ENCODE results near the gene BBS1.
"Not testable (repeated sequence)": the region's sequence is repeated elsewhere in the genome, so short reads cannot be mapped to it uniquely, and the experiment has no call there.

The BBS1 gene

GRCh38 chr11:66529069-66529468, 18.6 kb downstream of the BBS1 start:
- no peaks in the 10 kb centered on the region for H3K4me1 ChIP-seq (ENCODE audit: control insufficient read depth, insufficient read depth, low read length, unreplicated experiment)
- no peak overlapping the region for H3K4me3 ChIP-seq (ENCODE audit: low read depth, low read length)
- H3K79me2 ChIP-seq (ENCODE audit: control insufficient read depth, insufficient read depth, low read length, unreplicated experiment): no peaks in the 10 kb centered on the region
- no peaks in the 10 kb centered on the region for H3K27me3 ChIP-seq (ENCODE audit: insufficient read depth, low read length)
- H3K27ac ChIP-seq (ENCODE audit: low read depth, low read length): no peak overlapping the region
- no peak overlapping the region for H2AFZ ChIP-seq (ENCODE audit: low read length, unreplicated experiment)
- H3K36me3 ChIP-seq (ENCODE audit: insufficient read depth, low read length): no peaks in the 10 kb centered on the region; the same call in 1 of the 2 replicates

GRCh38 chr11:66529655-66530054, 19.2 kb downstream of the BBS1 start:
- no peaks in the 10 kb centered on the region; the same call in 1 of the 2 replicates for H3K36me3 ChIP-seq (ENCODE audit: insufficient read depth, low read length)
- H2AFZ ChIP-seq (ENCODE audit: low read length, unreplicated experiment): no peak overlapping the region
- H3K27me3 ChIP-seq (ENCODE audit: insufficient read depth, low read length): no peaks in the 10 kb centered on the region
- H3K4me3 ChIP-seq (ENCODE audit: low read depth, low read length): no peak overlapping the region
- no peak overlapping the region for H3K27ac ChIP-seq (ENCODE audit: low read depth, low read length)
- no peaks in the 10 kb centered on the region for H3K79me2 ChIP-seq (ENCODE audit: control insufficient read depth, insufficient read depth, low read length, unreplicated experiment)
- no peaks in the 10 kb centered on the region for H3K4me1 ChIP-seq (ENCODE audit: control insufficient read depth, insufficient read depth, low read length, unreplicated experiment)

- no peaks in the 10 kb centered on the region for H3K79me2 ChIP-seq (ENCODE audit: control insufficient read depth, insufficient read depth, low read length, unreplicated experiment)
- no peaks in the 10 kb centered on the region; the same call in 1 of the 2 replicates for H3K36me3 ChIP-seq (ENCODE audit: insufficient read depth, low read length)
- H2AFZ ChIP-seq (ENCODE audit: low read length, unreplicated experiment): no peak overlapping the region
- no peak overlapping the region for H3K27ac ChIP-seq (ENCODE audit: low read depth, low read length)
- no peaks in the 10 kb centered on the region for H3K4me1 ChIP-seq (ENCODE audit: control insufficient read depth, insufficient read depth, low read length, unreplicated experiment)
- H3K4me3 ChIP-seq (ENCODE audit: low read depth, low read length): no peak overlapping the region
- H3K27me3 ChIP-seq (ENCODE audit: insufficient read depth, low read length): no peaks in the 10 kb centered on the region
These were observed 20.7 kb downstream of the BBS1 start for GRCh38 chr11:66530927-66531709.

- H3K27me3 ChIP-seq (ENCODE audit: insufficient read depth, low read length): no peaks in the 10 kb centered on the region
- H2AFZ ChIP-seq (ENCODE audit: low read length, unreplicated experiment): no peak overlapping the region
- no peak overlapping the region for H3K27ac ChIP-seq (ENCODE audit: low read depth, low read length)
- H3K79me2 ChIP-seq (ENCODE audit: control insufficient read depth, insufficient read depth, low read length, unreplicated experiment): no peaks in the 10 kb centered on the region
- no peaks in the 10 kb centered on the region; the same call in 1 of the 2 replicates for H3K36me3 ChIP-seq (ENCODE audit: insufficient read depth, low read length)
- no peaks in the 10 kb centered on the region for H3K4me1 ChIP-seq (ENCODE audit: control insufficient read depth, insufficient read depth, low read length, unreplicated experiment)
- no peak overlapping the region for H3K4me3 ChIP-seq (ENCODE audit: low read depth, low read length)
These were observed 21.4 kb downstream of the BBS1 start for GRCh38 chr11:66531841-66532240.

- Histone ChIP-seq H2AFZ (ENCODE audit: low read length, unreplicated experiment) (no peak overlapping the region), H3K79me2 (ENCODE audit: control insufficient read depth, insufficient read depth, low read length, unreplicated experiment) (no peaks in the 10 kb centered on the region), H3K36me3 (ENCODE audit: insufficient read depth, low read length) (no peaks in the 10 kb centered on the region), H3K27me3 (ENCODE audit: insufficient read depth, low read length) (no peaks in the 10 kb centered on the region), H3K4me3 (ENCODE audit: low read depth, low read length) (no peak overlapping the region), H3K4me1 (ENCODE audit: control insufficient read depth, insufficient read depth, low read length, unreplicated experiment) (no peaks in the 10 kb centered on the region), H3K27ac (ENCODE audit: low read depth, low read length) (no peak overlapping the region)
These were observed 22.3 kb downstream of the BBS1 start for GRCh38 chr11:66532784-66533183.

GRCh38 chr11:66539170-66539869, 28.9 kb downstream of the BBS1 start:
- H3K79me2 ChIP-seq (ENCODE audit: control insufficient read depth, insufficient read depth, low read length, unreplicated experiment): no peaks in the 10 kb centered on the region
- no peak overlapping the region for H2AFZ ChIP-seq (ENCODE audit: low read length, unreplicated experiment)
- no peaks in the 10 kb centered on the region for H3K27me3 ChIP-seq (ENCODE audit: insufficient read depth, low read length)
- no peak overlapping the region for H3K4me3 ChIP-seq (ENCODE audit: low read depth, low read length)
- H3K36me3 ChIP-seq (ENCODE audit: insufficient read depth, low read length): no peaks in the 10 kb centered on the region
- peaks cover 7% of the 10 kb centered on the region for H3K4me1 ChIP-seq (ENCODE audit: control insufficient read depth, insufficient read depth, low read length, unreplicated experiment)
- no peak overlapping the region for H3K27ac ChIP-seq (ENCODE audit: low read depth, low read length)

- no peaks in the 10 kb centered on the region for H3K79me2 ChIP-seq (ENCODE audit: control insufficient read depth, insufficient read depth, low read length, unreplicated experiment)
These were observed 29.4 kb downstream of the BBS1 start for GRCh38 chr11:66539870-66540213.

GRCh38 chr11:66540598-66540997, 30.2 kb downstream of the BBS1 start:
- not testable (repeated sequence) for H3K27ac ChIP-seq (ENCODE audit: low read depth, low read length); H3K36me3 ChIP-seq (ENCODE audit: insufficient read depth, low read length); H3K4me1 ChIP-seq (ENCODE audit: control insufficient read depth, insufficient read depth, low read length, unreplicated experiment); H2AFZ ChIP-seq (ENCODE audit: low read length, unreplicated experiment); H3K4me3 ChIP-seq (ENCODE audit: low read depth, low read length); H3K27me3 ChIP-seq (ENCODE audit: insufficient read depth, low read length); H3K79me2 ChIP-seq (ENCODE audit: control insufficient read depth, insufficient read depth, low read length, unreplicated experiment)

More at GRCh38 chr11:66539870-66540213, 29.4 kb downstream of the BBS1 start:
- no peak overlapping the region for H2AFZ ChIP-seq (ENCODE audit: low read length, unreplicated experiment)
- peaks cover 7% of the 10 kb centered on the region for H3K4me1 ChIP-seq (ENCODE audit: control insufficient read depth, insufficient read depth, low read length, unreplicated experiment)
- H3K27ac ChIP-seq (ENCODE audit: low read depth, low read length): no peak overlapping the region
- no peaks in the 10 kb centered on the region for H3K27me3 ChIP-seq (ENCODE audit: insufficient read depth, low read length)
- no peaks in the 10 kb centered on the region for H3K36me3 ChIP-seq (ENCODE audit: insufficient read depth, low read length)
- H3K4me3 ChIP-seq (ENCODE audit: low read depth, low read length): no peak overlapping the region

- Histone ChIP-seq H3K4me3 (ENCODE audit: low read depth, low read length) (no peak overlapping the region), H3K27ac (ENCODE audit: low read depth, low read length) (no peak overlapping the region), H3K36me3 (ENCODE audit: insufficient read depth, low read length) (no peaks in the 10 kb centered on the region), H3K79me2 (ENCODE audit: control insufficient read depth, insufficient read depth, low read length, unreplicated experiment) (no peaks in the 10 kb centered on the region), H2AFZ (ENCODE audit: low read length, unreplicated experiment) (no peak overlapping the region), H3K4me1 (ENCODE audit: control insufficient read depth, insufficient read depth, low read length, unreplicated experiment) (peaks cover 7% of the 10 kb centered on the region), H3K27me3 (ENCODE audit: insufficient read depth, low read length) (peaks cover 6% of the 10 kb centered on the region; the same call in 1 of the 2 replicates)
These were observed 31.5 kb downstream of the BBS1 start for GRCh38 chr11:66541892-66542291.

- H3K4me1 ChIP-seq (ENCODE audit: control insufficient read depth, insufficient read depth, low read length, unreplicated experiment): peaks cover 7% of the 10 kb centered on the region
- H3K36me3 ChIP-seq (ENCODE audit: insufficient read depth, low read length): no peaks in the 10 kb centered on the region
- H2AFZ ChIP-seq (ENCODE audit: low read length, unreplicated experiment): no peak overlapping the region
- H3K27me3 ChIP-seq (ENCODE audit: insufficient read depth, low read length): peaks cover 11% of the 10 kb centered on the region
- no peaks in the 10 kb centered on the region for H3K79me2 ChIP-seq (ENCODE audit: control insufficient read depth, insufficient read depth, low read length, unreplicated experiment)
- no peak overlapping the region for H3K4me3 ChIP-seq (ENCODE audit: low read depth, low read length)
- no peak overlapping the region for H3K27ac ChIP-seq (ENCODE audit: low read depth, low read length)
These were observed 31.9 kb downstream of the BBS1 start for GRCh38 chr11:66542362-66542761.

Data from ACC112 (cell line).